ENCODE results near the gene PPIP5K1.
"Not testable (repeated sequence)": the region's sequence is repeated elsewhere in the genome, so short reads cannot be mapped to it uniquely, and the experiment has no call there.

Gene PPIP5K1

GRCh38 chr15:43589778-43590466 is at the start of gene PPIP5K1:
Gene PPIP5K1, minus strand, starts transcription at chr15:43590208. Its CDS starts 5,704 bp downstream, at chr15:43584504.
- H3K4me3 ChIP-seq (replicated peaks; ENCODE audit: low read depth, low read length); DNase-seq (ENCODE audit: extremely low read depth, low read depth): not testable (repeated sequence)

- not testable (repeated sequence) for DNase-seq (ENCODE audit: extremely low read depth, low read depth); H3K4me3 ChIP-seq (replicated peaks; ENCODE audit: low read depth, low read length)
Measured at GRCh38 chr15:43638464-43639204, 48.6 kb upstream of the PPIP5K1 start.

GRCh38 chr15:43626937-43627336 is 36.9 kb upstream of the PPIP5K1 start:
- DNase-seq (ENCODE audit: extremely low read depth, low read depth); H3K4me3 ChIP-seq (replicated peaks; ENCODE audit: low read depth, low read length): not testable (repeated sequence)

DNA sequence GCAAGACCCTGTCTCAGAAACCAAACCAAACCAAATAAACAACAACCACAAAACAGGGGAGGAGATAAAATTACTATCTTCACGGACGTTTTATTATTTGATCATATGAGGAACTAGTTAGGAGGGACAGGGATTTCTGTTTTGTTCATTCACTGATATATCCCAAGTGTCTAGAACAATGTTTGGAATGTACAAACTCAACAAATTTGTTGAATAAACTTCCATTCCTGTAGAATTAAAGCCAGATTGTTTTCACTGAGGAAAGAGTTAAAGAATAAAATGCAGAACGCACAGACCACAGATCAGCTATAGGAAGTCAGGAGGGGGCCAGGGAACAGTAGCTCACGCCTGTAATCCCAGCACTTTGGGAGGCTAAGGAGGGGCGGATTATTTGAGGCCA is 35.1 kb upstream of the PPIP5K1 start:
- DNase-seq (ENCODE audit: extremely low read depth, low read depth) = no peak
- TF ChIP-seq CTCF (IDR thresholded peaks at IDR 0.05; ENCODE audit: low read depth, low read length, missing control alignments) = no peak
- no peak overlapping the region for H3K4me3 ChIP-seq (replicated peaks; ENCODE audit: low read depth, low read length)

- not testable (repeated sequence) for DNase-seq (ENCODE audit: extremely low read depth, low read depth)
Measured at GRCh38 chr15:43622068-43622799, 32.2 kb upstream of the PPIP5K1 start.

GRCh38 chr15:43618700-43619099 is 28.7 kb upstream of the PPIP5K1 start, which contains the start of gene STRC:
Gene STRC, minus strand, starts transcription at chr15:43618800. Its CDS starts 78 bp downstream, at chr15:43618722.
- DNase-seq (ENCODE audit: extremely low read depth, low read depth); H3K4me3 ChIP-seq (replicated peaks; ENCODE audit: low read depth, low read length): not testable (repeated sequence)

More at GRCh38 chr15:43622068-43622799, 32.2 kb upstream of the PPIP5K1 start:
- H3K4me3 ChIP-seq (replicated peaks; ENCODE audit: low read depth, low read length) = not testable (repeated sequence)

DNA sequence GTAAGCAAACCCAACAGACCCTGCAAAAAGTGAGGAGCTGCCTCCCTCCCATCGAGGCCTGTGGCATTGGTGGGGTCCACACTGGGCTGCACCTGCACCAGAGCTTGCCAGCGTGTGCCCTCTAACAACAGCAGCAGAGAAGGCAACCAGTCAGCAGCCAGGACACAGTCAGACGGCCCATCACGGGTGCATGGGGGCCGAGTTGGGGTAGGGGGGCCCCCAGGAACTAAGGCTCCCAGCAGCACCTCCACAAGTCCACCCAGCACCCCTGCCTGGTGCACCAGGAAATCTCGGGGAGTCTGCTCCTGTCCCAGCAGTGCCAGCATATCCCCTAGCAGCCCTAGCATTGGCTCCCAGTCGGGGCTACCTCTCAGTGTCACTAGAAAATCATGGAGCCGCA is 27.7 kb upstream of the PPIP5K1 start:
- DNase-seq (ENCODE audit: extremely low read depth, low read depth); H3K4me3 ChIP-seq (replicated peaks; ENCODE audit: low read depth, low read length): not testable (repeated sequence)

- not testable (repeated sequence) for DNase-seq (ENCODE audit: extremely low read depth, low read depth)
Measured at GRCh38 chr15:43602233-43602632, 12.2 kb upstream of the PPIP5K1 start.

DNA sequence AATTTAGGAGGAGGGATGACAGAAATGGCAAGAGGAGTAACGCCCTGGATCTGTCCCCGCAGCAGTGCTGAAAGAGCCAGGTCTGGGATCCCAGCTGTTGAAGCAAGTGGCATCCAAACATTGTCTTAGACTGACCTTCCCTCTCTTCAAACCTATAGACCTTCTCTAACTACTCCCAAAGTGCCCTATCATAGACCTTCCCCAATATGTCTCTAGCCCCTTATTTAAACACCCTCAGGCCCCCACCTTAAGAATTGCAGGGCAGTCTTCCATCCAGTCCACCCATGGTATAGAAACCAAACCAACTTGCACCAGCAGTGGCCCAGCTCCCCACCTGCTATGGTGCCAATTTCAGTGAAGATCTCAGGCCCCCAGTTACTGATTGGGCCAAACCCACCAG is 10.2 kb upstream of the PPIP5K1 start:
- DNase-seq (ENCODE audit: extremely low read depth, low read depth); H3K4me3 ChIP-seq (replicated peaks; ENCODE audit: low read depth, low read length): not testable (repeated sequence)

More at GRCh38 chr15:43602233-43602632, 12.2 kb upstream of the PPIP5K1 start:
- not testable (repeated sequence) for H3K4me3 ChIP-seq (replicated peaks; ENCODE audit: low read depth, low read length)

- not testable (repeated sequence) for DNase-seq (ENCODE audit: extremely low read depth, low read depth); H3K4me3 ChIP-seq (replicated peaks; ENCODE audit: low read depth, low read length)
Measured at GRCh38 chr15:43599131-43599530, 9.1 kb upstream of the PPIP5K1 start.

DNA sequence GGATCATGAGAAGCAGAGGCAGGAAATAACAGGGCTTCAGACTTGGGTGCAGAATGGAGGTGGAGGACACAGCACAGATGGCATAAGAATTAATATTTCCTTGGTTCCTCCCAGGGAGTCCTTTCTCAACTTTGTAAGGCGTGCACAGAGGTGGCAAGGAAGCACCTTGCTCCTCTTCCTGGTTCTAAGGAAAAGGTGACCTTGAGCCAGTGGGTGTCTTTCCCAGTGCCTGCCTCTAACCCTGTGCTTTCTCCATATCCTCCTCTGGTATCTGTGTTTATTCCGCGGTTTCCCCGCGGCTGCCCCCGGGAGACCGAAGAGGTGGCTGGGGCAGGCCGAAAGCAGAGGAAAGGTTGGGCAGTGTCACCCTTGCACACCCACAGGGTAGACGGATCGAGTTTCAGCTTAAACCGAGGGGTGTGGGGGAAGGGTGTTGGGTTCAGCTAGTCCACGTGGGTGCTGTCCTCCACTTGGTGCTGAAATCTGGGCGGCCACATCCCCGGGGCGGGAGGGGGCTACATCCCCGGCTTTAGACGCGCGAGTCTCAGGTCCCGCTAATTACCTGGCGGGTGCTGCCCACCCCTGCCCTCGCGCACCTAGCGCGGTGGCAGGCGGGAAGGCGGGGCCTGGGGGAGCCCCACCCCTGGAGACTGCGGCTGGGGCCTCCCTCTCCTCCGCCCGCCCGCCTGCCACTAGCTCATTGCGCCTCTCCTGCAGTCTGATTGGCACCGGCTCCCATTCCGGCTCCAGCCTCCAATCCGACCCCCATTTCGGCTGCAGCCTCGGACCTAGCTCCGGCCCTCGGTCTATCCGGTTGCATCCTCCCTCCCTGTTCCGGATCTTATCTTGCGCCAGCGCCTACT is 3.6 kb upstream of the PPIP5K1 start, which contains the start of gene CKMT1B:
Gene CKMT1B (plus strand): TSS at position 700 of the 863 bp plus-strand sequence. CDS start 192 bp downstream, outside the sequence.
- not testable (repeated sequence) for DNase-seq (ENCODE audit: extremely low read depth, low read depth); H3K4me3 ChIP-seq (replicated peaks; ENCODE audit: low read depth, low read length)

- H3K4me3 ChIP-seq (replicated peaks; ENCODE audit: low read depth, low read length); DNase-seq (ENCODE audit: extremely low read depth, low read depth): not testable (repeated sequence)
Measured at GRCh38 chr15:43592841-43593240, 2.8 kb upstream of the PPIP5K1 start.

- not testable (repeated sequence) for H3K4me3 ChIP-seq (replicated peaks; ENCODE audit: low read depth, low read length); DNase-seq (ENCODE audit: extremely low read depth, low read depth)
Measured at GRCh38 chr15:43574607-43575006, 15.4 kb downstream of the PPIP5K1 start.

DNA sequence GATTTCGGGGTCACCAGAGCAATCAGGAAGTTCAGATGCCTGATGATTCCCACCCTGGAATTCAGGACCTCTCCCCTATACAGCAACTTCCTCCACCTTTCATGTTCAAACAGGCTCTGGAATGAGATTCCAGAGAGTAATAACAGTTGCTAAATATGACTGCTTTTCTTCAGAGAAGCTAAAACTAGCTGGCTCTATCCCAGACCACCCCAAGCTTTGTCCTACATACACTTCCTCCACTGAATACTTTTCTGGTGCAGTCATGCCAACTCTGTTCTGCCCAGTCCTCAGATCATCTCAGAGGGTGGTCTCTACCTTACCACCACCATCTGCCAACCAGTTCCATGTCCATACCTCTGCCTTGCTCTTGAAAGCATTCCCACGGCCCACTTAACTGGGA is 23.4 kb downstream of the PPIP5K1 start:
- not testable (repeated sequence) for H3K4me3 ChIP-seq (replicated peaks; ENCODE audit: low read depth, low read length); DNase-seq (ENCODE audit: extremely low read depth, low read depth)

DNA sequence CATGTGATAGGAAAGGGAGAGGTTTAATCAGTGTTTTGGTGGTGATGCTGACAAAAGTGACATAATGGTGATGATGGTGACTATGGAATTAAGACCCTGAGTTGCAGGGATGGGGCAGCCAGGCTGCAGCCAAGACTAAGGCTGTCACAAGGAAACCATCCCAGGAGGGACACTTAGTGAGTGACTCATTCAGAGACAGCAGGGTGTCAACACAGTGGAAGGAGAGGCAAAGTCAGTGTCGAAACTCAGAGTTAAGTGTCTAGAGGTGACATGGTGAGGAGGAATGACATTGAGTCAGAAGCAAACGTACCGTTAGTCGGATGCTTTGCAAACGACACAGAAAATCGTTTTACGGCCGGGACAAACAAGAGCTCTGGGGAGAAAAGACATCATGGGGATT is 26.2 kb downstream of the PPIP5K1 start:
- H3K4me3 ChIP-seq (replicated peaks; ENCODE audit: low read depth, low read length) = not testable (repeated sequence)

GRCh38 chr15:43562753-43563152 is 27.3 kb downstream of the PPIP5K1 start:
- DNase-seq (ENCODE audit: extremely low read depth, low read depth); H3K4me3 ChIP-seq (replicated peaks; ENCODE audit: low read depth, low read length): not testable (repeated sequence)

More for the DNA sequence above, 26.2 kb downstream of the PPIP5K1 start:
- DNase-seq (ENCODE audit: extremely low read depth, low read depth) = not testable (repeated sequence)
